GM12878 (cell line): ENCODE results near the gene FYB1.

Experiments
- BMI1 ChIP-seq: fragments of 450-650 bp; IDR thresholded peaks from 2 replicates; pipeline ENCODE4 v1.6.1; 2016; ENCODE audit warnings: mild to moderate bottlenecking, moderate library complexity, borderline replicate concordance
- MEF2A ChIP-seq: IDR thresholded peaks from 2 replicates; pipeline ENCODE4 v1.6.1; 2011; ENCODE audit warnings: low read depth, mild to moderate bottlenecking, low read length, moderate library complexity; ENCODE audit not compliant: insufficient read depth
- MTA3 ChIP-seq: IDR thresholded peaks from 2 replicates; pipeline ENCODE4 v1.6.1; 2012; ENCODE audit warnings: low read length, inconsistent platforms, borderline replicate concordance
- MYC ChIP-seq: IDR thresholded peaks from 2 replicates; pipeline ENCODE4 v1.6.1; 2011; ENCODE audit warnings: mild to moderate bottlenecking, low read length, moderate library complexity, inconsistent platforms; ENCODE audit not compliant: insufficient read depth, insufficient replicate concordance, insufficient read length, severe bottlenecking
- POLR2A ChIP-seq: IDR thresholded peaks from 2 replicates; pipeline ENCODE4 v1.6.1; 2011; ENCODE audit warnings: low read depth, mild to moderate bottlenecking, low read length
- RAD21 ChIP-seq: IDR thresholded peaks from 2 replicates; pipeline ENCODE4 v1.6.1; 2011; ENCODE audit warnings: mild to moderate bottlenecking, low read depth, low read length, moderate library complexity; ENCODE audit not compliant: insufficient read depth
- SMAD1 ChIP-seq: fragments of 450-650 bp; IDR thresholded peaks from 2 replicates; pipeline ENCODE4 v1.6.1; 2018; ENCODE audit warnings: mild to moderate bottlenecking, low read depth; ENCODE audit not compliant: partially characterized antibody
- ZNF274 ChIP-seq: IDR thresholded peaks from one replicate; pipeline ENCODE4 v1.8.0; 2011; ENCODE audit not compliant: insufficient read length, insufficient read depth
- TF ChIP-seq, protein P1 (sequence below): fragments of 450-650 bp; IDR thresholded peaks from 2 replicates; pipeline ENCODE4 v1.6.1; 2017; ENCODE audit warnings: borderline replicate concordance
- TF ChIP-seq, protein P2 (sequence below), 3 experiments: IDR thresholded peaks in 2 of 3; conservative IDR thresholded peaks in 1 of 3; 2 replicates each; pipeline ENCODE4 v1.5.1; 2011; ENCODE audit warnings: low read depth in 3 of 3, low read length in 3 of 3, mild to moderate bottlenecking in 3 of 3, control low read depth in 2 of 3, moderate library complexity in 2 of 3, inconsistent platforms in 1 of 3, mixed read lengths in 1 of 3; ENCODE audit not compliant: control insufficient read depth in 2 of 3, insufficient read depth in 1 of 3; ENCODE audit errors: extremely low read depth in 1 of 3
- TF ChIP-seq, protein P3 (sequence below): IDR thresholded peaks from 2 replicates; pipeline ENCODE4 v1.6.1; 2011; ENCODE audit warnings: borderline replicate concordance, low read depth, mild to moderate bottlenecking, moderate library complexity, low read length; ENCODE audit not compliant: insufficient read depth, poor library complexity, severe bottlenecking

DNA sequence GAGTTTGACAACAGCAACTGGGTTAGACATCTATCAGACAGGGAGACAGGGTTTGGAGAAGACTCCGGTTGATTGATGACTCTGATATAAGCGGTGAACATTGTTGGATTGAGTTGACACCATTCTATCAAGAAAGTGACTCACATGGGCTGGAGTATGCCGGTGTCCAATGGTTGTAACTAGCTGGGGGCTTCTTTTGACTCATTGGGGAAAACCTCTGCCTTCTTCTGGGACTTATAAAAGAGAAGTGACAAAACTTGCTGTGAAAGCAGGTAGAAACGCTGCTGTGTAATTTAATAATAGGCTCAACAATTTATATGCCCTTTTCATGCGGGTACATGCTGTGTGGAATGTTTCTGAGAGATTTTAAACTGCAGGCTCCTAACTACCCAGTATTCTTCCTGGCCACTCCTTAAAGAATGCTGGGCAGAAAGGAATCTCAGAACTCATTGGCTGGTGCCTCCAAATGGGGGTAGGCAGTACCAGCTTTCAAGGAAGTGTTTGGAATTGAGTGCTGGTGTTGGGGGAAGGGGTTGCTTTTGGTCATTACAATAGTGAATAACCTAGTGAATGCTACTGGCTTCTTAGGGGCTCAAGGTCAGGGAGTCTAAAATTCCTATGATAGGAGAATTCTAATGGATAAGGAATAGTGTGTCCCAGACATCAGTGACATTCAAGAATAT is 43.9 kb downstream of the FYB1 start:
- TF ChIP-seq POLR2A (no peak), SMAD1 (no peak), MTA3 (no peak), MYC (no peak), BMI1 (no peak), ZNF274 (no peak), MEF2A (no peak), RAD21 (no peak)
- TF ChIP-seq, protein P1, sequence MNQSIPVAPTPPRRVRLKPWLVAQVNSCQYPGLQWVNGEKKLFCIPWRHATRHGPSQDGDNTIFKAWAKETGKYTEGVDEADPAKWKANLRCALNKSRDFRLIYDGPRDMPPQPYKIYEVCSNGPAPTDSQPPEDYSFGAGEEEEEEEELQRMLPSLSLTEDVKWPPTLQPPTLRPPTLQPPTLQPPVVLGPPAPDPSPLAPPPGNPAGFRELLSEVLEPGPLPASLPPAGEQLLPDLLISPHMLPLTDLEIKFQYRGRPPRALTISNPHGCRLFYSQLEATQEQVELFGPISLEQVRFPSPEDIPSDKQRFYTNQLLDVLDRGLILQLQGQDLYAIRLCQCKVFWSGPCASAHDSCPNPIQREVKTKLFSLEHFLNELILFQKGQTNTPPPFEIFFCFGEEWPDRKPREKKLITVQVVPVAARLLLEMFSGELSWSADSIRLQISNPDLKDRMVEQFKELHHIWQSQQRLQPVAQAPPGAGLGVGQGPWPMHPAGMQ = no peak
- TF ChIP-seq, protein P2, sequence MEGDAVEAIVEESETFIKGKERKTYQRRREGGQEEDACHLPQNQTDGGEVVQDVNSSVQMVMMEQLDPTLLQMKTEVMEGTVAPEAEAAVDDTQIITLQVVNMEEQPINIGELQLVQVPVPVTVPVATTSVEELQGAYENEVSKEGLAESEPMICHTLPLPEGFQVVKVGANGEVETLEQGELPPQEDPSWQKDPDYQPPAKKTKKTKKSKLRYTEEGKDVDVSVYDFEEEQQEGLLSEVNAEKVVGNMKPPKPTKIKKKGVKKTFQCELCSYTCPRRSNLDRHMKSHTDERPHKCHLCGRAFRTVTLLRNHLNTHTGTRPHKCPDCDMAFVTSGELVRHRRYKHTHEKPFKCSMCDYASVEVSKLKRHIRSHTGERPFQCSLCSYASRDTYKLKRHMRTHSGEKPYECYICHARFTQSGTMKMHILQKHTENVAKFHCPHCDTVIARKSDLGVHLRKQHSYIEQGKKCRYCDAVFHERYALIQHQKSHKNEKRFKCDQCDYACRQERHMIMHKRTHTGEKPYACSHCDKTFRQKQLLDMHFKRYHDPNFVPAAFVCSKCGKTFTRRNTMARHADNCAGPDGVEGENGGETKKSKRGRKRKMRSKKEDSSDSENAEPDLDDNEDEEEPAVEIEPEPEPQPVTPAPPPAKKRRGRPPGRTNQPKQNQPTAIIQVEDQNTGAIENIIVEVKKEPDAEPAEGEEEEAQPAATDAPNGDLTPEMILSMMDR (IDR thresholded peaks at IDR 0.05 in 2 of 3, conservative IDR thresholded peaks at IDR 0.05 in 1 of 3; ENCODE audit: control insufficient read depth in 2 of 3, extremely low read depth in 1 of 3, insufficient read depth in 1 of 3, low read depth in 3 of 3, low read length in 3 of 3) = no peak
- TF ChIP-seq, protein P3, sequence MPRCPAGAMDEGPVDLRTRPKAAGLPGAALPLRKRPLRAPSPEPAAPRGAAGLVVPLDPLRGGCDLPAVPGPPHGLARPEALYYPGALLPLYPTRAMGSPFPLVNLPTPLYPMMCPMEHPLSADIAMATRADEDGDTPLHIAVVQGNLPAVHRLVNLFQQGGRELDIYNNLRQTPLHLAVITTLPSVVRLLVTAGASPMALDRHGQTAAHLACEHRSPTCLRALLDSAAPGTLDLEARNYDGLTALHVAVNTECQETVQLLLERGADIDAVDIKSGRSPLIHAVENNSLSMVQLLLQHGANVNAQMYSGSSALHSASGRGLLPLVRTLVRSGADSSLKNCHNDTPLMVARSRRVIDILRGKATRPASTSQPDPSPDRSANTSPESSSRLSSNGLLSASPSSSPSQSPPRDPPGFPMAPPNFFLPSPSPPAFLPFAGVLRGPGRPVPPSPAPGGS = no peak
